Measurements from ENCODE around the gene LRP8. TPM values are rescaled to one million over a fixed set of nuclear protein-coding genes. Genes with fewer than 3 reads are reported as not detected.

LRP8 gene
- total RNA-seq, 4 donors from 2014 or later: 1.8 to 3.6 (median 2.2) TPM

- H3K9me3 ChIP-seq: no peaks in the 10 kb centered on the region
- no peaks in the 10 kb centered on the region for H3K27me3 ChIP-seq
- ATAC-seq: no peak
- H3K4me1 ChIP-seq: peaks cover 0 to 27% (median 5%) of the 10 kb centered on the region in 3 donors
- H3K4me3 ChIP-seq: no peak overlapping the region
- 60 to 100% methylated on average over 2 to 3 of the region's 5 CpGs for WGBS, 2 donors (ENCODE audit: low coverage in 1 of 2)
- TF ChIP-seq POLR2AphosphoS5 (IDR thresholded peaks at IDR 0.05): no peak
- TF ChIP-seq POLR2A (IDR thresholded peaks at IDR 0.05): no peak
- TF ChIP-seq EP300 (IDR thresholded peaks at IDR 0.05): no peak
- no peak for TF ChIP-seq CTCF (IDR thresholded peaks at IDR 0.05)
- H3K36me3 ChIP-seq: no peaks in the 10 kb centered on the region
- no peak overlapping the region for H3K27ac ChIP-seq
Observed at GRCh38 chr1:53330819-53331218, 2.9 kb upstream of the LRP8 start.

GRCh38 chr1:53328541-53329499 lies 950 bp upstream of the LRP8 start:
- Histone ChIP-seq H3K27ac (peak overlapping the region in 3 of 4 donors; percentile 21 to 62 (median 31)), H3K27me3 (no peaks in the 10 kb centered on the region), H3K9me3 (no peaks in the 10 kb centered on the region), H3K4me1 (peaks cover 0 to 36% (median 10%) of the 10 kb centered on the region in 3 donors), H3K36me3 (no peaks in the 10 kb centered on the region), H3K4me3 (peak overlapping the region in 1 of 2 donors; percentile 78)
- 56% methylated on average over 5 of the region's 35 CpGs; no CpG with 5 or more reads in 1 of the 2 donors for WGBS, 2 donors (ENCODE audit: low coverage in 1 of 2)
- ATAC-seq: no peak
- TF ChIP-seq CTCF (IDR thresholded peaks at IDR 0.05) (peak in 1 of 4 experiments; percentile 43), EP300 (IDR thresholded peaks at IDR 0.05) (no peak)

GRCh38 chr1:53327182-53327913 lies 522 bp downstream of the LRP8 start:
- no CpG with 5 or more reads among the region's 68 CpGs for WGBS, 2 donors (ENCODE audit: low coverage in 1 of 2)
- peak; percentile 2 for ATAC-seq

GRCh38 chr1:53326598-53327181 lies 1.2 kb downstream of the LRP8 start:
- Histone ChIP-seq H3K36me3 (no peaks in the 10 kb centered on the region), H3K4me3 (peak overlapping the region; percentile 53 to 78), H3K27me3 (no peaks in the 10 kb centered on the region), H3K27ac (peak overlapping the region in 1 of 4 donors; percentile 72), H3K4me1 (peaks cover 0 to 36% (median 10%) of the 10 kb centered on the region in 3 donors), H3K9me3 (no peaks in the 10 kb centered on the region)
- TF ChIP-seq CTCF (IDR thresholded peaks at IDR 0.05): no peak
- TF ChIP-seq POLR2A (IDR thresholded peaks at IDR 0.05): no peak
- no peak for TF ChIP-seq POLR2AphosphoS5 (IDR thresholded peaks at IDR 0.05)
- no peak for TF ChIP-seq EP300 (IDR thresholded peaks at IDR 0.05)
- WGBS, 2 donors (ENCODE audit: low coverage in 1 of 2): no CpG with 5 or more reads among the region's 53 CpGs
- ATAC-seq: peak; percentile 26

More at GRCh38 chr1:53327182-53327913, 522 bp downstream of the LRP8 start:
- Histone ChIP-seq H3K27me3 (no peaks in the 10 kb centered on the region), H3K36me3 (no peaks in the 10 kb centered on the region), H3K9me3 (no peaks in the 10 kb centered on the region), H3K27ac (peak overlapping the region in 3 of 4 donors; percentile 41 to 72 (median 72)), H3K4me3 (peak overlapping the region; percentile 53 to 78), H3K4me1 (peaks cover 0 to 36% (median 10%) of the 10 kb centered on the region in 3 donors)
- no peak for TF ChIP-seq POLR2AphosphoS5 (IDR thresholded peaks at IDR 0.05)
- TF ChIP-seq EP300 (IDR thresholded peaks at IDR 0.05): no peak
- TF ChIP-seq CTCF (IDR thresholded peaks at IDR 0.05): no peak
- no peak for TF ChIP-seq POLR2A (IDR thresholded peaks at IDR 0.05)

Measured in gastroesophageal sphincter (tissue), 4 donors.